HG03066 (cell line): ENCODE measurements around the gene CTSC.

Source experiments
- ATAC-seq: cut with Tn5 transposase; IDR thresholded peaks from one replicate; pipeline ENCODE4 v1.9.1; 2021; ENCODE audit warnings: low read depth; ENCODE audit not compliant: unreplicated experiment

The CTSC gene

GRCh38 chr11:88353835-88354496, 16.4 kb upstream of the CTSC start:
- ATAC-seq, result peak; percentile 32

- ATAC-seq, result no peak
Measured at GRCh38 chr11:88353386-88353785, 15.8 kb upstream of the CTSC start.

GRCh38 chr11:88352139-88352538, 14.6 kb upstream of the CTSC start:
- no peak for ATAC-seq

GRCh38 chr11:88348870-88349269, 11.3 kb upstream of the CTSC start:
- ATAC-seq, result no peak

- no peak for ATAC-seq
Measured at GRCh38 chr11:88345949-88346348, 8.4 kb upstream of the CTSC start.

- no peak for ATAC-seq
Measured at GRCh38 chr11:88345408-88345807, 7.9 kb upstream of the CTSC start.

GRCh38 chr11:88344869-88345268, 7.3 kb upstream of the CTSC start:
- ATAC-seq, result no peak

GRCh38 chr11:88341522-88342251, 4.2 kb upstream of the CTSC start:
- no peak for ATAC-seq

GRCh38 chr11:88340366-88340935, 2.9 kb upstream of the CTSC start:
- ATAC-seq, result no peak

- ATAC-seq, result peak; percentile 23
Measured at GRCh38 chr11:88337987-88338668, 592 bp upstream of the CTSC start.

GRCh38 chr11:88335284-88335683, 2.3 kb downstream of the CTSC start:
- ATAC-seq, result no peak

GRCh38 chr11:88333862-88334261, 3.7 kb downstream of the CTSC start:
- no peak for ATAC-seq

GRCh38 chr11:88332851-88333250, 4.7 kb downstream of the CTSC start:
- no peak for ATAC-seq

- no peak for ATAC-seq
Measured at GRCh38 chr11:88330826-88331428, 6.6 kb downstream of the CTSC start.

- no peak for ATAC-seq
Measured at GRCh38 chr11:88329563-88330250, 7.8 kb downstream of the CTSC start.

GRCh38 chr11:88327462-88328143, 9.9 kb downstream of the CTSC start:
- ATAC-seq, result peak; percentile 29

- peak; percentile 41 for ATAC-seq
Measured at GRCh38 chr11:88327061-88327460, 10.5 kb downstream of the CTSC start.

GRCh38 chr11:88326099-88326498, 11.4 kb downstream of the CTSC start:
- ATAC-seq, result no peak

GRCh38 chr11:88324562-88325345, 12.8 kb downstream of the CTSC start:
- no peak for ATAC-seq
